SH-SY5Y (cell line): ENCODE results near the gene ELP2.

Source experiments
- GATA2 ChIP-seq: IDR thresholded peaks from 2 replicates; pipeline ENCODE4 v1.6.1; 2011; ENCODE audit warnings: mild to moderate bottlenecking, low read depth, low read length
- GATA3 ChIP-seq: IDR thresholded peaks from 2 replicates; pipeline ENCODE4 v1.6.1; 2011; ENCODE audit warnings: low read depth, mild to moderate bottlenecking, low read length, moderate library complexity

Gene ELP2

GRCh38 chr18:36135264-36135663 lies 5.6 kb downstream of the ELP2 start:
- no peak for TF ChIP-seq GATA3

- no peak for TF ChIP-seq GATA2
- no peak for TF ChIP-seq GATA3
These were observed 9.5 kb downstream of the ELP2 start for GRCh38 chr18:36139245-36139644.

- no peak for TF ChIP-seq GATA3
- TF ChIP-seq GATA2: no peak
These were observed 11.9 kb downstream of the ELP2 start for GRCh38 chr18:36141576-36141975.

- TF ChIP-seq GATA2 (no peak), GATA3 (no peak)
These were observed 13.1 kb downstream of the ELP2 start for GRCh38 chr18:36142751-36143150.

GRCh38 chr18:36143391-36143790 lies 13.7 kb downstream of the ELP2 start:
- no peak for TF ChIP-seq GATA3
- no peak for TF ChIP-seq GATA2

GRCh38 chr18:36149514-36150289 lies 20.0 kb downstream of the ELP2 start:
- TF ChIP-seq GATA3 (no peak), GATA2 (no peak)

- TF ChIP-seq GATA3 (no peak), GATA2 (no peak)
These were observed 23.1 kb downstream of the ELP2 start for GRCh38 chr18:36152781-36153180.

- TF ChIP-seq GATA2 (no peak), GATA3 (no peak)
These were observed 23.5 kb downstream of the ELP2 start for GRCh38 chr18:36153203-36153602.

- TF ChIP-seq GATA3 (no peak), GATA2 (no peak)
These were observed 24.1 kb downstream of the ELP2 start for GRCh38 chr18:36153771-36154170.

GRCh38 chr18:36155851-36156757 lies 26.4 kb downstream of the ELP2 start:
- no peak for TF ChIP-seq GATA3
- no peak for TF ChIP-seq GATA2

- TF ChIP-seq GATA3: no peak
- no peak for TF ChIP-seq GATA2
These were observed 27.7 kb downstream of the ELP2 start for GRCh38 chr18:36157441-36157840.

GRCh38 chr18:36158266-36158867 lies 28.7 kb downstream of the ELP2 start:
- TF ChIP-seq GATA2 (no peak), GATA3 (no peak)

- TF ChIP-seq GATA3 (no peak), GATA2 (no peak)
These were observed 31.3 kb downstream of the ELP2 start for GRCh38 chr18:36160959-36161371.

- no peak for TF ChIP-seq GATA2
- TF ChIP-seq GATA3: no peak
These were observed 33.3 kb downstream of the ELP2 start for GRCh38 chr18:36162981-36163380.
